ENCODE data around the gene ELOVL7.
"Not testable (repeated sequence)": the region's sequence is repeated elsewhere in the genome, so short reads cannot be mapped to it uniquely, and the experiment has no call there.

ELOVL7 gene

GRCh38 chr5:60843936-60844905 is at the start of gene ELOVL7:
ELOVL7 (minus strand) TSS chr5:60844269; CDS start chr5:60787397, 56,872 bp downstream.
- DNase-seq (ENCODE audit: low read depth in 4 of 4, low spot score in 1 of 4), result peak in 2 of 4 experiments; percentile 15 to 44

GRCh38 chr5:60893521-60893920 is 49.5 kb upstream of the ELOVL7 start:
- DNase-seq (ENCODE audit: low read depth in 4 of 4, low spot score in 1 of 4), result no peak

- DNase-seq (ENCODE audit: low read depth in 4 of 4, low spot score in 1 of 4), result no peak
Observed at GRCh38 chr5:60891667-60892066, 47.6 kb upstream of the ELOVL7 start.

- DNase-seq (ENCODE audit: low read depth in 4 of 4, low spot score in 1 of 4), result no peak
Observed at GRCh38 chr5:60888359-60889061, 44.4 kb upstream of the ELOVL7 start.

- no peak for DNase-seq (ENCODE audit: low read depth in 4 of 4, low spot score in 1 of 4)
Observed at GRCh38 chr5:60887746-60888145, 43.7 kb upstream of the ELOVL7 start.

GRCh38 chr5:60887096-60887495 is 43.0 kb upstream of the ELOVL7 start:
- DNase-seq (ENCODE audit: low read depth in 4 of 4, low spot score in 1 of 4), result no peak

GRCh38 chr5:60886158-60886557 is 42.1 kb upstream of the ELOVL7 start:
- no peak for DNase-seq (ENCODE audit: low read depth in 4 of 4, low spot score in 1 of 4)

- no peak for DNase-seq (ENCODE audit: low read depth in 4 of 4, low spot score in 1 of 4)
Observed at GRCh38 chr5:60883229-60883628, 39.2 kb upstream of the ELOVL7 start.

- DNase-seq (ENCODE audit: low read depth in 4 of 4, low spot score in 1 of 4), result no peak
Observed at GRCh38 chr5:60872892-60873291, 28.8 kb upstream of the ELOVL7 start.

- no peak for DNase-seq (ENCODE audit: low read depth in 4 of 4, low spot score in 1 of 4)
Observed at GRCh38 chr5:60870857-60871256, 26.8 kb upstream of the ELOVL7 start.

- not testable (repeated sequence) for DNase-seq (ENCODE audit: low read depth in 4 of 4, low spot score in 1 of 4)
Observed at GRCh38 chr5:60860572-60860971, 16.5 kb upstream of the ELOVL7 start.

GRCh38 chr5:60856066-60856465 is 12.0 kb upstream of the ELOVL7 start:
- DNase-seq (ENCODE audit: low read depth in 4 of 4, low spot score in 1 of 4), result no peak

- no peak for DNase-seq (ENCODE audit: low read depth in 4 of 4, low spot score in 1 of 4)
Observed at GRCh38 chr5:60852940-60853339, 8.9 kb upstream of the ELOVL7 start.

- DNase-seq (ENCODE audit: low read depth in 4 of 4, low spot score in 1 of 4), result no peak
Observed at GRCh38 chr5:60852317-60852716, 8.2 kb upstream of the ELOVL7 start.

GRCh38 chr5:60851626-60852025 is 7.6 kb upstream of the ELOVL7 start:
- no peak for DNase-seq (ENCODE audit: low read depth in 4 of 4, low spot score in 1 of 4)

GRCh38 chr5:60846298-60846697 is 2.2 kb upstream of the ELOVL7 start:
- no peak for DNase-seq (ENCODE audit: low read depth in 4 of 4, low spot score in 1 of 4)

- DNase-seq (ENCODE audit: low read depth in 4 of 4, low spot score in 1 of 4), result no peak
Observed at GRCh38 chr5:60843386-60843935, 608 bp downstream of the ELOVL7 start.

GRCh38 chr5:60842871-60843385 is 1.1 kb downstream of the ELOVL7 start:
- no peak for DNase-seq (ENCODE audit: low read depth in 4 of 4, low spot score in 1 of 4)

GRCh38 chr5:60841361-60841760 is 2.7 kb downstream of the ELOVL7 start:
- no peak for DNase-seq (ENCODE audit: low read depth in 4 of 4, low spot score in 1 of 4)

- no peak for DNase-seq (ENCODE audit: low read depth in 4 of 4, low spot score in 1 of 4)
Observed at GRCh38 chr5:60836131-60836530, 7.9 kb downstream of the ELOVL7 start.

- no peak for DNase-seq (ENCODE audit: low read depth in 4 of 4, low spot score in 1 of 4)
Observed at GRCh38 chr5:60835554-60835953, 8.5 kb downstream of the ELOVL7 start.

GRCh38 chr5:60833520-60833919 is 10.5 kb downstream of the ELOVL7 start:
- DNase-seq (ENCODE audit: low read depth in 4 of 4, low spot score in 1 of 4), result no peak
